Panc1 (cell line): ENCODE results near the gene PRTFDC1.

Experiments
- POLR2AphosphoS5 ChIP-seq: IDR thresholded peaks from 2 replicates; pipeline ENCODE4 v1.6.1; 2012; ENCODE audit warnings: mild to moderate bottlenecking, low read depth, low read length, moderate library complexity
- TF ChIP-seq, protein P1 (sequence below): fragments of 450-650 bp; IDR thresholded peaks from 2 replicates; pipeline ENCODE4 v1.5.1; 2017; ENCODE audit warnings: mild to moderate bottlenecking
- TF ChIP-seq, protein P2 (sequence below), 2 experiments: IDR thresholded peaks; 2 replicates each; pipeline ENCODE4 v1.6.1; 2011 to 2012; ENCODE audit warnings: low read depth in 2 of 2, control low read depth in 1 of 2, low read length in 1 of 2, mild to moderate bottlenecking in 1 of 2, moderate library complexity in 1 of 2; ENCODE audit not compliant: insufficient read depth in 1 of 2

DNA sequence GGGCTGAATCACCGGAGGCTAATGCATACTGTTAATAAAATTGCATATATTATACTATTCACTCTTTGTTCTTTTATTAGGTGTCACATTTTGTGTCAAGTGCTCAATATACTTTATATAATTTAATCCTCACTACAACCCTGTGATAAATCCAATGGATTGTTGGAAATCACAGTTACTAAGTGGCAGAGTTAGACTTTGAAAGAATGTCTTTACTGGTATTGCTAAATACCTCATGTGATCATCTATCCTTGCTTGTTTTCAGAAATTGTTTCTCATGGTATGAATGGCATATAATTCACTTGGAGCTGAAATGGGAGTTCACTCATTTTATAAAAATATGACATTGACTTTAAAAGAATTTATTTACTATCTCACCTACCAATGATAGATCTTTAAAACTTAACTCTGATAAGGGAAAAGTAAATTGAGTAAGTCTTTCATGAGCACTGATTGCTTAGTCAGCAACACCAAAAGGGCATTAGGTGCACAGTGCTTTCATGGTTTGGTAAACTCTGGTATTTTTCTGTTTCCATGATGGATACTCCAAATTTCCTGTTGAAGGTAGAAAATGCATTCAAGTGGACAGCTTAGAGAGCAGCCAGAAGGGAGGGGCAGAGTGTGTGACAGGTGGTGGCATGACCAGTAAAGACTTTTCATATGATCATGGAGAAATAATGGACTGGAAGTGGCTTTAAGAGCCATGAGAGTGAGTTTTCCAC, 41.0 kb upstream of the PRTFDC1 start:
- TF ChIP-seq, protein P1, sequence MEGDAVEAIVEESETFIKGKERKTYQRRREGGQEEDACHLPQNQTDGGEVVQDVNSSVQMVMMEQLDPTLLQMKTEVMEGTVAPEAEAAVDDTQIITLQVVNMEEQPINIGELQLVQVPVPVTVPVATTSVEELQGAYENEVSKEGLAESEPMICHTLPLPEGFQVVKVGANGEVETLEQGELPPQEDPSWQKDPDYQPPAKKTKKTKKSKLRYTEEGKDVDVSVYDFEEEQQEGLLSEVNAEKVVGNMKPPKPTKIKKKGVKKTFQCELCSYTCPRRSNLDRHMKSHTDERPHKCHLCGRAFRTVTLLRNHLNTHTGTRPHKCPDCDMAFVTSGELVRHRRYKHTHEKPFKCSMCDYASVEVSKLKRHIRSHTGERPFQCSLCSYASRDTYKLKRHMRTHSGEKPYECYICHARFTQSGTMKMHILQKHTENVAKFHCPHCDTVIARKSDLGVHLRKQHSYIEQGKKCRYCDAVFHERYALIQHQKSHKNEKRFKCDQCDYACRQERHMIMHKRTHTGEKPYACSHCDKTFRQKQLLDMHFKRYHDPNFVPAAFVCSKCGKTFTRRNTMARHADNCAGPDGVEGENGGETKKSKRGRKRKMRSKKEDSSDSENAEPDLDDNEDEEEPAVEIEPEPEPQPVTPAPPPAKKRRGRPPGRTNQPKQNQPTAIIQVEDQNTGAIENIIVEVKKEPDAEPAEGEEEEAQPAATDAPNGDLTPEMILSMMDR, result no peak
- TF ChIP-seq POLR2AphosphoS5, result no peak
- TF ChIP-seq, protein P2, sequence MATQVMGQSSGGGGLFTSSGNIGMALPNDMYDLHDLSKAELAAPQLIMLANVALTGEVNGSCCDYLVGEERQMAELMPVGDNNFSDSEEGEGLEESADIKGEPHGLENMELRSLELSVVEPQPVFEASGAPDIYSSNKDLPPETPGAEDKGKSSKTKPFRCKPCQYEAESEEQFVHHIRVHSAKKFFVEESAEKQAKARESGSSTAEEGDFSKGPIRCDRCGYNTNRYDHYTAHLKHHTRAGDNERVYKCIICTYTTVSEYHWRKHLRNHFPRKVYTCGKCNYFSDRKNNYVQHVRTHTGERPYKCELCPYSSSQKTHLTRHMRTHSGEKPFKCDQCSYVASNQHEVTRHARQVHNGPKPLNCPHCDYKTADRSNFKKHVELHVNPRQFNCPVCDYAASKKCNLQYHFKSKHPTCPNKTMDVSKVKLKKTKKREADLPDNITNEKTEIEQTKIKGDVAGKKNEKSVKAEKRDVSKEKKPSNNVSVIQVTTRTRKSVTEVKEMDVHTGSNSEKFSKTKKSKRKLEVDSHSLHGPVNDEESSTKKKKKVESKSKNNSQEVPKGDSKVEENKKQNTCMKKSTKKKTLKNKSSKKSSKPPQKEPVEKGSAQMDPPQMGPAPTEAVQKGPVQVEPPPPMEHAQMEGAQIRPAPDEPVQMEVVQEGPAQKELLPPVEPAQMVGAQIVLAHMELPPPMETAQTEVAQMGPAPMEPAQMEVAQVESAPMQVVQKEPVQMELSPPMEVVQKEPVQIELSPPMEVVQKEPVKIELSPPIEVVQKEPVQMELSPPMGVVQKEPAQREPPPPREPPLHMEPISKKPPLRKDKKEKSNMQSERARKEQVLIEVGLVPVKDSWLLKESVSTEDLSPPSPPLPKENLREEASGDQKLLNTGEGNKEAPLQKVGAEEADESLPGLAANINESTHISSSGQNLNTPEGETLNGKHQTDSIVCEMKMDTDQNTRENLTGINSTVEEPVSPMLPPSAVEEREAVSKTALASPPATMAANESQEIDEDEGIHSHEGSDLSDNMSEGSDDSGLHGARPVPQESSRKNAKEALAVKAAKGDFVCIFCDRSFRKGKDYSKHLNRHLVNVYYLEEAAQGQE (IDR thresholded peaks at IDR 0.05; ENCODE audit: insufficient read depth in 1 of 2, low read depth in 2 of 2, low read length in 1 of 2), result no peak
